HG03575 (cell line): ENCODE data around the gene DGKI.

Experiments
- ATAC-seq: cut with Tn5 transposase; IDR thresholded peaks from one replicate; pipeline ENCODE4 v1.9.1; 2021; ENCODE audit not compliant: unreplicated experiment, insufficient number of reproducible peaks, low FRiP score; ENCODE audit errors: extremely low read depth

Gene DGKI

DNA sequence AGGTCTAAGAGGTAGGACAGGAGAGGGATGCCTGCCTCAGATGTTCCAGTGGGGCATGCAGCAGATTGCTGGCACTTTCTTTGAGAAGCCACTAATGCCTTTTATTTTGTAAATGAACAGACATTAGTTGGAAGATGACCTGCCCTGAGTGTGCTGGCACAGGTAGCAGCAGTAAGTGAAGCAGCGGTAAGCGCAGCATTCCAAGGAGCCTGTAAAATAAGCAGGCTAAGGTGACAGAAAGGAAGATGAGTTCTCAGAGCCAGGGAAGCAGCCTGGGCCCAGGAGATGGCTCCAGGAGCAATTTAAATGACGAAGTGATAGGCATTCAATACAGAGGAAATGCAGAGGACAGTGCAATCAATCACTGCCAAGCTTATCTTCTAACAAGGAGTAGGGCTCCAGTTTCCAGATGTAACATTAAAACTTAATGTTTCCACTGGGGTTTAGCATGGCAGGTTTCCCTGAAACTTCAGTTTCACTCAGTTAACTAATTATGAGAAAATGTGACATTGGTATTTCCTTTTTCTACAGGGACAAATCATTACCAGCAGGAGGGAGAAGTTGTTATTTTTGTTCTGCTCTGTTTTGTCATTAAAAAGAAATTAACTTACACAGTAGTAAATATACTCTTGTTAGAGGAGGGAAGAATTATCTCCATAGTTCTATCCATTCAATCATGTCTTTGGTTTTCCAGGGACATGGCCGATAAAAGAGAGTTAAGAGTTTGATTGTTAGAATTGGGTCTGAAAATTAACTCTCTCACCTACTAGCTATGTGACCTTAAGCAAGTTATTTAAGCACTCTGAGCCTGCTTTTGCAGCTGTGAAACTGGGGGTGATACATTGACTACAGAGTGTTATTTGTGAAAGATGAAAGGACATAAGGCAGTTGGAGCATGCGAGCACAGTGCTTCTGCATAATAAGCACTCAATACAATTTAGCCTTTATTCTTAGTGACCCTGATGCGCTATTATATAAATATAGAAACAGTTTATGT is 406.6 kb downstream of the DGKI start:
- ATAC-seq = no peak

DNA sequence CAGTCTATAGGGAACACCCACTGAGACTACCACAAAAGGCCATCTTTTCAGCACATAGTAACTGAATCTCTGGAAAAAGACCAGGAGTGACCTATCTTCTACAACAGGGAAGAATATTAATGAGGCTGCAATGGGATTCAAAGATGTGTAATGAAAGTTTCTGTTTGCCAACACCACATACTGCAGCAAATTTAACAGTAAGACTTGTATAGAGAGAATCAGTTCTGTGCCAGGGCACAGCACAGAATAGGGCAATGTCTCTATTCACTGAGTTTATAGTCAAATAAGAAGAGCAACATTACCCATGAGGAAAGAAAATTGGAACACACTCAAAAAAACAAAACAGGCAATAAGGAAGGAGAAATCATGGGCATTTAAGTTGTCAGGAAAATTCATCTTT is 411.8 kb downstream of the DGKI start:
- ATAC-seq = no peak

DNA sequence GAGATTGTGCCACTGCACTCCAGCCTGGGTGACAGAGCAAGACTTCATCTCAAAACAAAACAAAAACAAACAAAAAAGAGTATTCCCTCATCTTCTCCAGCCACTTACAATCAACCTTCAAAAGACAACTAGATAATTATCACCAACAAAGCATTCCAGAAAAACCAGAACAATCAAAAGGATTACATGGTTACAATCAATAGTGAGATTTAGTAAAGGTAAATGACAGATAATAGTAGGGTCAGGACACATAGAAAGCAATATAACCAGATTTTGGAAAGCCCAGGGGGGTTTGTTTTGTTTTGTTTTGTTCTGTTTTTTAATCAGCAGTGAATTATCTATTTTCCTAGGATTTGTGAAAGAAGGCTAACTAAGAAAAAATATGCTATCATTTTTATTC is 412.2 kb downstream of the DGKI start:
- no peak for ATAC-seq

DNA sequence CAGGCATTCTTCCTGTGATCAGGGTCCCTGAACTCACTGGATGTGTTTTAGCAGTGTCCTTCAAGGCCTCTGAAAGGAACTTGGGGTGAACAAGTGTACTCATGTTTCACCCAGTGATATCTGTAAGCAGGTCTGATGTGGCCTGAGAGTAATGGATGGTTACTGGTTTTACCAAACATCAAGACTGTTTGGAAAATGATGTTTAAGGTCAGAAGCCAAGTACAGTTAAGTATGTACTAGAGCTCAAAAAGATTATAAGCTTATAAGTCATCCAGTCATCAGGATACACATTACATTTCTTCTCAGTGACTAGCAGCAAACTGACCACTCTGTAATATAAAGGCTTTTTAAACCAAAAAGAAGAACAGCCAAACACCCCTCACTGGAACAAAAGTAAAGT is 423.5 kb downstream of the DGKI start:
- no peak for ATAC-seq

DNA sequence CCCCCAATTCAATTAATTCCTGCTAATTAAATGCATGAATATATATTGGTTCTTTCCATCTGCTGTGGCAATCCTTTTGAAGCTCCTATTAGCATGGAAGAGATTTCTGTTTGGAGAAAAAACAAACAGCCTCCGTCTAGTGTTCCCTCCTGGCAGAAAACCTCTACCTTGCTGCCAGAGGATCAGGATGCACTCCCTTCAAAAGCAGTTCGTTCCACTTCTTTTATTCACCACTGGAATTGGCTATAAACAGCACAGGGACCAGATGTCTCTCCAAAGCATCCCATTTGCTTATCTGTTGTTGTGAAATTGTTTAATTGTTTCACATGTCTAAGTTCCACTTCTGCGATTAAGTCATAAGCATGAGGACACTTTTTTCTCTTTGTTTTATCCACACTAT is 425.4 kb downstream of the DGKI start:
- no peak for ATAC-seq

DNA sequence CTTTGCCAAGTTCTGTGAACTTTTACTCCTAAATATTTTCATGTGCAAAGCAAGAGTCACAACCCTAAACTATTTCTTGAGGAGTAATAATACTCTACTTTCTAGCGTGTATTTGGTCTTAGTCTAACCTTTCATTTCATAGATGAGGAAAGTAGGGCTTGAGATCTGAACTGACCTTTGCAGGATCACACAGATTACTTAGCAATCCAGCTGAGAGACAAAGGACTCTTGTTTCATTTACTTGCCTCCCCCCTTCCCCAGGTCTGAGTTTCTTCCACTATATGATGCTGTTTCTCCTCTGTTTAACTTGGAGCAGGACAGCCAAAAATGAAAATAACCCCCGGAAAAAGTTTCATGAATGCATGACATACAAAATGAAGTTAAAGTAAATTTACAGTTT is 427.9 kb downstream of the DGKI start:
- ATAC-seq = no peak

DNA sequence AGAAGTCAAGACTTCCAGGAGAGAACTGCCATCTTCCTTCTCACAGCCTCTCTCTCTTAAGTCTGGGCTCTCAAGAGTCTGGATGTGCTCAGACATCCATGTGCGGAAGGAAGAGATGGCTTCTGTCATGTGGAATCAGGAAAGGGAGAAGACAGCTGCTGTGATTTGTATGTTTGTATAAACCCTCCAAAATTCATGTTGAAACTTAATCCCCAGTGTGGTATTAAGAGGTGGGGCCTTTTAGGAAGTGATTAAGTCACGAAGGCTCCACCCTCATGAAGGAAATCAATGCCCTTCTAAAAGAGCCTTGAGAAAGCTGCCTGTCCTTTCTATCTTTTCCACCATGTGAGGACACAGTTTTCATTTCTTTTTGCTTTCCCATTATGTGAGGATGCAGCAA is 429.3 kb downstream of the DGKI start:
- no peak for ATAC-seq

DNA sequence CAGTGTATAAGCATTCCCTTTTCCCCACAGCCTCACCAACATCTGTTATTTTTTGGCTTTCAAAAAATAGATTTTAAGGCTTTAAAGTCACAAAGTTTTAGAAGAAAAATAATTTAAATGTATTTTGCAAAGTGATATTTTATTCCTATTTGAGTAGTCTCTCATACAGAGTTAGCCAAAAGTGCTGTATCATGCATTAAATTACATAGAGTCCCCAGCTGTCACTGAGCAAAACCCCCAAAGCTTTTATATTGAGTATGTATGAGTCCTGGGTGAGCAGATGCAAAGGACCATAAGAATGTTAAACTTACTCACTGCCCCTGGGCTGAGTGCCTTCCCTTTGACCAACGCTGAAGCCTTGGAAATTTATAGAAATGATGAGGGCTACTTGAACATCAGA is 432.9 kb downstream of the DGKI start:
- ATAC-seq = no peak

DNA sequence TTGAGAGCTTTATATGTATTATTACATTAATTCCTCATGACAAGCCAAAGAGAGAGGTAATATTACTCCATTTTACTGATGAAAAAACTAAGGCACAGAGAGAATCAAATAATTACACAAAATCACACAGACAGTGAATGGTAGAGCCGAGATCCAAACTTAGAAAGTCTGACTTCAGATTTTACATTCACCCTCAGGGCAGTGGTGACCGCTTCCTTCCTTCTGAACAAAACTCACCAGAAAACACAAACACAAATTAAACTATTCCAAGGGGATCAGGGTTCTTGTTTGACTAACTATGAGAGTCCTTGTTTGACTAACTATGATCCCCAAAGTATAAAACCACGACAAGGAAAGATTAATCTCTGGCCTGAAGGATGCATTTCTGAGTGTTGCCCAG is 435.3 kb downstream of the DGKI start:
- ATAC-seq = no peak

DNA sequence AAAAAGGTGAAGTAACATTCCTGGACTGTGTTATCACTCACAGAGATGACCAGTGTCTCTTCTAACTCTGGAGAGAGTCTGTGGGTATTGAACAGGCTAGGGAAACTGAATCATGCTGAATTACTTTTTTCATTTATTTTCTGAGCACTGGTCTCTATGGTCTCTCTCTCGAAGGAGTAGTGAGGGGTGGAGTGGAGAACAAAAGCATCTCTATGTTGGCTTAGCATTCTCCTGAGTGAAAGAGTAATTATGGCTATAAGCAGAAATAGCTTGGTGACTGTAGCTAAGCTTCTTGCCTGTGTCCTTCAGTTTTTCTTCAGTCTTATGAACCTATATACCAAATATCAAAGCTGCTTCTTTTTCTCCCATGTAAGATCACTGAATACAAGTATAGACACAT is 438.6 kb downstream of the DGKI start:
- ATAC-seq = no peak

DNA sequence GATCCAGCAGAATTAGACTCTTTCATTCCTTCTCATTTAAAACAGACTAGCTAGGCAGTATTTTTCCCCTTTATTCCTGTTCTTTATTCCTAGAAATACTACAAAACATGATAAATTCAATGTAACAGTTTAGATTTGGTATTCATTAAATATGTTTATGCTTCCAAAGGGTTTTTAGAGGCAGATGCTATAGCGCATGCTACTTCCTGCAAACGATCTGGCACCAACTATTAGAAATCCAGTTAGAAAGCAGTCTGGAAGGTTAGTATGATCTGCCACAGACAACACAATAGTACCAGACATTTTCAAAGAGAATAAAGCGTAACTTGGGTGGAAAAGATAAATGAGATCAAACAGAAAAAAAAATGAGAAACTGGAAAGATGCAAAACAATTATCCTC is 439.7 kb downstream of the DGKI start:
- no peak for ATAC-seq

DNA sequence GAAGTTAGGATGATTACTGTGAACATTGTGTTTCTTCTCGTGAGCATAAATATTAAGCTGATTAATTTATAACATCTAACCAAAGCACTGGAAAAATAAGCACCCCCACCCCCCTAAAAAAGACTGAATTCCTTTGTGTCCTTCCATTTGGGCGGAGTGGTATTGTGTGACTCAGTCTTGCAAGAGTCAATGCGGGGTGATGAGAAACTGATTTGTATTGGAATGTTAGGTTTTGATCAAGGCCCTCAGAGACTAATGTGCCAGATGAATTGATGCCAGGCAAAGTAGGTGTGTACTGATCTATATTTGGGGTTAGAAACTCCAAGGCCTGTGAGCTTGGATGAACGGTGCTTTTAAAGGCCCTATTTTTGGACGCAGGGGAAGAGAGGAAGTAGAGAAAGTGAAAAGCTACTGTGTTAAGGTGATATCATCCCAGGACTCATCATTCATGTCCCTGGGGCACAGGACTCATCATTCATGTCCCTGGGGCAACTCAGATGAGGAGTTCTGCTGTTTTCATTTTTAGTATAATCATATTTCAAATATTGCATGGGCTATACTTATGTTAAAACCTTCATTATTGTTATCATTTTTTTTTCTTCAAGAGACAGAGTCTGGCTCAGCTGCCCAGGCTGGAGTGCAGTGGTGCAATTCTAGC is 442.0 kb downstream of the DGKI start:
- no peak for ATAC-seq

DNA sequence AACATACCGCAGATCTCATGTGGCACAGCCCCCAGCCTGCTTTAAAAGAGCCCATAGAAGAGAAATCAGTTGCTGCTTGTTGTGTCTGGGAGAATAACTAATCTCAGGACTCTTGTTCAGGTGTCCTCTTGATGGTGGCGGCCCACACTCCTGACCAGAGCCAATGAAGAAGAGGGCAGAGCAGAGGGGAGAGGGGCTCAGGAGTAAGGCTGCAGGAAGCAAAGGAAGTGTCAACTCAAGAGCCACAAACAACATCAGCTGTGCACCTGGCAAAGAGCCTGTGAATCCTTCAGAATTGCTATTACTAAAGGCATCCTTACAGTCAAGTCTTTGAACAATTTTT is 443.4 kb downstream of the DGKI start:
- no peak for ATAC-seq

DNA sequence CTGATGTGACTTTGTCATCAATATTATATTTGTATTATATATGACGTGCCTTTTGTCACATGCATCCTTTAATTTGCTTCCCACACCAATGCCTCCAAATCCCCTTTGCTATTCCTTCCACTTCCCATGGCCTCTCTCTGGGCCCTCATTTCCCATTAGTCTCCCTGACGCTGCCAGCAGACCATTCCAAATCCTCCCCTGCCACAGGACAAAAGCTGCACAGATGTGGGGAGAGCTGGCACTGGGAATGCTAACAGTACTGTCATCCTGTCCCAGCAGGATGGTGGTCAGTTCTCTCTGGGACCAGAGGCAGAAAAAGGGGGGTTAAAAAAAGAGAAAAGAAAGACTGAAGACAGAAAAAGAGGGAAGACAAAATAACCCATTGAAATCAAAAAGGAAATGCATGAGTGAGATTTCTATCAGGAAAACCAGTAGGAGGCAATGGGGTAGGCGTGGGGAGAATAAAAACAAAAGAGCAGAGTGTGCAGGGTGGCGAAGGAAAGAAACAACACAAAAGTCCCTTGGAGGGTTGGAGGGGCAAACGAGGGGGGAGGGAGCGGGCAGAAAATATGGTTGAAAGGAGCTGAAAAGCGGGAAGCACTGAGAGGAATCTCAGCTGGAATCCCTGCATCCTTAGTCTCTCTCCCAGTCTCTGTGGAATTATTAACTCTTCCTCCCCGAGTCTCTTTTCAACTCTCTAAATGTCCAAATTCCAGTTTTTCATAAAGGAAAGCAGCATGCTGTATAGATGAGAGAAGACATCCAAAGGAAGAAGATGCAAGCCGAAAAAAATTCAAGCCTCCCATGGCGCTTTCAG is 444.0 kb downstream of the DGKI start:
- ATAC-seq = no peak

DNA sequence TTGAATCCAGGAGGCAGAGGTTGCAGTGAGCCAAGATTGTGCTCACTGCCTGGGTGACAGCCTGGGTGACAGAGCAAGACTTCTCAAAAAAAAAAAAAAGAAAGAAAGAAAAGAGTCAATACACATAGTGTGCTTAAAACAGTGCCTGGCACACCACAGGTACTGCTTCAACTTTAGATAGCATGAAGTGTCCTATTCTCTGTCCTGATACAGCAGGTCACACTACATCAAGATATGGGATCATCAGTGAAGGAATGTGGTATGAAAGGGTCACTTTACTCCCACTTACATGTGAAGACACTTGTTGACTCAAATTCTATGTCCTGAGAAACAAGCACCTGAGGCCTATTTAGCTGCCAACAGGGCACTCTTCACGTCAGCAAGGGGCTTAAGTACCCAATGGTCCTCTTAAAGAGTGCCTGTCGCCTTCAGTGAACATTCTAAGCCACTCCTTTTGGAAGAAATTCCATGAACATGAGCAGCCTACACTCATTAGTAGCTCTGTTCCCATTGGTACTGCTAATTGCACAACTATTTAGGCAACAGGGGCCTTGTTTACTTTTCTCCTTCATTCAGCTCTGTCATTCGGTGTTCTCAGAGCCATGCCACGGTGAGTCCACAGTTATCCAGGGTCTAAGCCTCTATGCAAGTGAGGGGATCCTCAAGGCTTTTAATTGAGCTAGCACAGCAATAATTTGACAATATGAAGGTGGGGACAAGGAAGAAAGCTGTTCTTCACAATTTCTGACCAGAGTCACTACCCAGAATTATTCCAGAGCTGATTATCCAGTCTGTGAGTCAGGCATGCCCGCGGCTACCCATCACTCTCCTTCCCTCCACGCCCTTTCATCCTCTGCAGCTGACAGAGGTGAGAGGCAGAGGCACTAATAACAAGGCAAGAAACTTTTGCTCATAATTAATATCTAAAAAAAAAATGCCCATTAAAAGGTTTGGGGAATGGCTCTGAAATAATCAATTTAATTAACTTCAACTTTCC is 446.6 kb downstream of the DGKI start:
- ATAC-seq = no peak

DNA sequence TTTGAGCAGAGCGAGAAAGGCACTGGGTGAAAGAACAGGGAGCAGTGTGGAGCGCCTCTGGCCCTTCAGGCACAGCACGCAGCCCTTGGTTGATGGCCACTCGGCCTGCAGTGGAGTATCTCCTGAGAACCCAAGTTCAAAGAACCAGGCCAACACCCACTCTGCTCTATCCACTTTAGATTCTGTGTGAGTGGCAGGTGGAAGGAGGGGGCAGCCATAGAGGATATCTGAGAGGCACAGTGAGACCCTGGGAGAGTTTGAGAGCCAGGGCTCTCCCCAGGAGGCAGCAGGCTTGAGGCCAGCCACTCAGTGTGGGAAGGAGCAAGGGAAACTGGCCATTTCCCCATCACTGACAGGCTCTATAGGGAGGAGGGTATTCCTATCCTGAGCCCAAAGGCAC is 450.7 kb downstream of the DGKI start:
- no peak for ATAC-seq

DNA sequence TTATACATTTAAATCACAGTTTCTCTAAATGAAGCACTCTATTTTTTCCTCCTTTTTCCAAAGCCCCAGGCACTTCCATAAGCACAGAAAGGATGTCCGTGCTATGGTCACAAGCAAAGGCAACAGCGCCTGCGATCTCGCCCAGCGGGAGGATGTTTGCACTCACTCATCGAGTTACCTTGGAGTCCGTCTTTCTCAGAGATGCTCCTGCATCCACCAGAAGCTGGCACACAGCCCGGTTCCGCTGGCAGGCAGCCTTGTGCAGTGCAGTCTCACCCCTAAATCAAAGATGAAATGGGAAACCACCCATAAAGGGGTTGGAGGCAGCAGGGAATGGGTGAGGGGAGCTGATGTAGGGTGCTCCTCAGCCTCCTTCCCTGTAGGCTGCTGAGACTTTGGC is 451.4 kb downstream of the DGKI start:
- no peak for ATAC-seq

DNA sequence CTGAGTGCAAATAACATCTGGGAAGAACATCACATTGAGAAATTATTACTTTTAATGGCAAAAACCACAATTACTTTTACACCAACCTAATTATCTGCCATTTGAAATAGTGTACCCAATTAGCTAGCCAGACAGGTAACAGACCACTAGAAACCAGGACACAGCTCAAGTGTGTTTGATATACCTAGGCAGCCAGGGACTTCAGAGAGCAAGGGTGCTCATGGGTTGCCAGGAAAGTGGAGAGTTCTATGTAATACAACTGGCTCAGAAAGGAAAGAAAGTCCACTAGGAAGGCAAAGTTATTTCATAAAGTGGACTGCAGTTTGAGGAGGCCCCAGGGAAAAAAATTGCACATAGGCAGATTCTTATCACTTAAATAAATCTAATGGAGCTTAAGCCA is 453.2 kb downstream of the DGKI start:
- no peak for ATAC-seq

DNA sequence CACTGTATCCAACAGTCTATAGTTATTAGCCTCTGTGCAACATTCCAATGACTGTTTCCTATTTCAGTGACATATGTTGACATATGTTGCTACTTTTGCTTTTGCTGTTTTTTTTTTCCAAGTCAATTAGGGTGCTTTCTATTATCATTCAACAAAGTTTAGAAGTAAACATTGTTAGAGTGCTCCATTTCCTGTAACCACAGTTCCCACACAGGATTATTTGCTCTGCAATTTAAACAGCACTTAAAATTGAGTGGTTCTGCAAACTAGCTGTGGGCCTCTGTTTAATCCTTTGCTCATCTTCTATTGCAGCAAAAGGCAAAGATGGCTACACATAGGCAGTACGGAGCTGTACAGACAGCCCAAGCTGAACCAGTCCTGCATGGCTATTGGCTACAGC is 456.7 kb downstream of the DGKI start:
- ATAC-seq = no peak
